Skin epidermis (tissue), 12 donors: ENCODE data around the gene ANKRD24.
A peak's percentile ranks its signal among the peaks of the same experiment; 100 is the strongest.
"Not testable (repeated sequence)": the region's sequence is repeated elsewhere in the genome, so short reads cannot be mapped to it uniquely, and the experiment has no call there.

Experiments used
- H3K27ac ChIP-seq, 21 experiments: fragments of 200-600 bp; sonication (generic) in 11 of 21; one replicate each; pipeline ENCODE4 v1.5.0; 2020; ENCODE audit warnings: mild to moderate bottlenecking in 3 of 21, inconsistent platforms in 2 of 21, moderate library complexity in 2 of 21
- H3K4me3 ChIP-seq, 7 experiments: fragments of 200-600 bp; sonication (generic) in 2 of 7; one replicate each; pipeline ENCODE4 v1.5.0; 2020; ENCODE audit warnings: inconsistent platforms in 2 of 7, mild to moderate bottlenecking in 2 of 7, moderate library complexity in 1 of 7

Gene ANKRD24

GRCh38 chr19:4227771-4228170, 45.3 kb downstream of the ANKRD24 start:
- no peak overlapping the region for H3K4me3 ChIP-seq

GRCh38 chr19:4228765-4229178, 46.3 kb downstream of the ANKRD24 start:
- no peak overlapping the region for H3K27ac ChIP-seq

More at GRCh38 chr19:4227771-4228170, 45.3 kb downstream of the ANKRD24 start:
- no peak overlapping the region for H3K27ac ChIP-seq

DNA sequence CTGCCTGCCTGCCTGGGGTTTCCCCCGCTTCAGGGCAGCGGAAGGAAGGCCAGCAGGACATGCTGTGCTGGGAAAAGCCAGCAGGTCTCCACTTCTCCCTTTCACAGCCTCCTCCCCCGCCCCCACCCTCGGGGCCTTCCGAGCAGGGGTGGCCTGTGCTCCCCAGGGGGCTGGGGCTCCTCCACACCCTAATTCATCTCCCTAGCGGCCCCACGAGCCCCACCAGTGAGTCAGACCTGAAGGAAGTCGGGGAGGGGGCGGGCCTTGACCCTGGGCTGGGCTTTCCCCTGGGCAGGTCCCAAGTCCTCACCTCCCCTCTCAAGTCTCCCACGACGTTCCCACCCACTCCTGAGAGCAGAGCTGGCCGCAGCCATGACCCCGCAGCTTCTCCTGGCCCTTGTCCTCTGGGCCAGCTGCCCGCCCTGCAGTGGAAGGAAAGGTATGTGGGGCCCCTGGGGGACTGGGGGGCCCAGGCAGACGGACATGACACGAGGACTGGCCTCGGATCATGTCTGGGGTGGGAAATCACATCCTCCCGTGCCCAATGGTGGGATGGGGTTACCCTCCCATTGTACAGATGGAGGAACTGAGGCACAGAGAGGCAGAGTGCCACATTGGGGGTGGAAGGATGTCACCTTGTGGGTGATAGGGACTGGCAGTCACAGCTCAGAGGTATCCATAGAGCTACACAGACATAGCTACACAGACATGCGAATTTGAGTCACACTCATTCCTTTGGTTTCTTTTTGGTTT, 46.9 kb downstream of the ANKRD24 start, which contains the start of gene EBI3:
Gene EBI3 (plus strand): TSS at position 345 of the 753 bp plus-strand sequence. CDS start 28 bp downstream, at position 373.
- Histone ChIP-seq H3K4me3 (no peak within 1 kb of the TSS), H3K27ac (peak within 1 kb of the TSS in 1 of 21 experiments; percentile 23)

More at GRCh38 chr19:4228765-4229178, 46.3 kb downstream of the ANKRD24 start:
- H3K4me3 ChIP-seq = no peak overlapping the region

- H3K27ac ChIP-seq, H3K4me3 ChIP-seq: not testable (repeated sequence)
Observed at GRCh38 chr19:4230237-4230636, 47.7 kb downstream of the ANKRD24 start.

DNA sequence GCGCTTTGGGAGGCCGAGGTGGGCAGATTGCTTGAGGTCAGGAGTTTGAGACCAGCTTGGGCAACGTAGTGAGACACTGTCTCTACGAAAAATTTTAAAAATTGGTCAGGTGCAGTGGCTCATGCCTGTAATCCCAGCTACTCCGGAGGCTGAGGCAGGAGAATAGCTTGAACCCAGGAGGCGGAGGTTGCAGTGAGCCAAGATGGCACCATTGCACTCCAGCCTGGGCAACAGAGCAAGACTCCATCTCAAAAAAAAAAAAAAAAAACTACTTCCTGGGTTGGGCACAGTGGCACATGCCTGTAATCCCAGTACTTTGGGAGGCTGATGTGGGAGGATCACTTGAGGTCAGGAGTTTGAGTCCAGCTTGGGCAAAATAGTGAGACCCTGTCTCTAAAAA, 49.0 kb downstream of the ANKRD24 start:
- not testable (repeated sequence) for H3K4me3 ChIP-seq, H3K27ac ChIP-seq

DNA sequence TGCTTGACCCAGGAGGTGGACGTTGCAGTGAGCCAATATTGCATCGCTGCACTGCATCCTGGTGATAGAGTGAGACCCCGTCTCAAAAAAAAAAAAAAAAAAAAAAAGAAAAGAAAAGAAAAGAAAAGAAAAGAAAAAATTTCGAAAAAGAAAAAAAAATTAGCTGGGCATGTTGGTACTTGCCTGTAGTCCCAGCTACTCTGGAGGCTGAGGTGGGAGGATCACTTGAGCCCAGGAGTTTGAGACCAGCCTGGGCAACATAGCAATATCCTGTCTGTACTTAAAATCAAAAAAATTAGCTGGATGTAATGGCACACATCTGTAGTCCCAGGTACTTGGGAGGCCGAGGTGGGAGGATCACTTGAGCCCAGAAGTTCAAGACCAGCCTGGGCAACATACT, 49.6 kb downstream of the ANKRD24 start:
- H3K27ac ChIP-seq = not testable (repeated sequence)

DNA sequence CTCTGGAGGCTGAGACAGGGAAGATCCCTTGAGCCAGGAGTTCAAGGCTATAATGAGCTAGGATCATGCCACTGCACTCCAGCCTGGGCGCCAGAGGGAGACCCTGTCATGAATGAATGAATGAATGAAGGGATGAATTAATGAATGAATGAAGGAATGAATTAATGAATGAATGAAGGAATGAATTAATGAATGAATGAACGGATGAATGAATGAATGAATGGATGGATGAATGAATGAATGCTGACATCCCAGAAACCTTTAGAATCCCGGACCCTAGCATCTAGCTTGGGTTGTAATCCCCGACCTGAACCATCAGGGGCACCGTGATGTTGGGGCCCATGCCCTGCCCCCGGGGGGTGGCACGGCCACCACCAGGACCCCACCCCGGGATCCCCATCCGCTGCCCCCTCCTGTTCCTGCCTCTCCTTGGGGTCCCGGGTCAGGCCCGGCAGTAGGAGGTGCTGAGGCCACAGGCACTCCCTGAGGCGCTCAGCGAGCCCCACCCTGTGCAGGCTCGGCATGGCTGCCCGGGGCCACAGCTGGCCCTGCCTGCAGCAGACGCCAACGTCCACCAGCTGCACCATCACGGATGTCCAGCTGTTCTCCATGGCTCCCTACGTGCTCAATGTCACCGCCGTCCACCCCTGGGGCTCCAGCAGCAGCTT, 50.3 kb downstream of the ANKRD24 start:
- no peak overlapping the region for H3K4me3 ChIP-seq

More for the DNA sequence above, 49.6 kb downstream of the ANKRD24 start:
- not testable (repeated sequence) for H3K4me3 ChIP-seq

GRCh38 chr19:4233282-4233853, 50.9 kb downstream of the ANKRD24 start:
- Histone ChIP-seq H3K4me3 (no peak overlapping the region), H3K27ac (no peak overlapping the region)

More for the DNA sequence above, 50.3 kb downstream of the ANKRD24 start:
- no peak overlapping the region for H3K27ac ChIP-seq

DNA sequence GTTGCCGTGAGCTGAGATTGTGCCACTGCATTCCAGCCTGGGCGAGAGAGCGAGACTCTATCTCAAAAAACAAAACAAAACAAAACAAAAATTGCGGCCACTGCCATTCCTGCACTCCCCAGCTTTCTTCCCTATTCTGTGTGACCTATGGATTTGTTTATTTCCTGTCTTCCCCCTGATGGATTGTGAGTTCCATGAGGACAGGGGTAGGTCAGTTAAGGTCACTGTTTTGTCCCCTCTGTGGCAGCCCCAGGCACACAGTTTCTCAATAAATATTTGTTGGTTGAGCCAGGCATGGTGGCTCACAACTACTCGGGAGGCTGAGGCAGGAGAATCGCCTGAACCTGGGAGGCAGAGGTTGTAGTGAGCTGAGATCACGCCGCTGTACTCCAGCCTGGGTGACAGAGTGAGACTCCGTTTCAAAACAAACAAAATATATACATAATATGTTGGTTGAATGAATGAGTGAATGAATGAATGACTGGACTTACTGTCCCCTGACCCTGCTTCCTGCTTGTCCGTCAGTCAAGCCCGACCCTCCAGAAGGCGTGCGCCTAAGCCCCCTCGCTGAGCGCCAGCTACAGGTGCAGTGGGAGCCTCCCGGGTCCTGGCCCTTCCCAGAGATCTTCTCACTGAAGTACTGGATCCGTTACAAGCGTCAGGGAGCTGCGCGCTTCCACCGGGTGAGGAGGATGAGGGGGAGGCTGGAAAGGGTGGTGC, 51.8 kb downstream of the ANKRD24 start:
- no peak overlapping the region for H3K27ac ChIP-seq
- no peak overlapping the region for H3K4me3 ChIP-seq

GRCh38 chr19:4234862-4235201, 52.3 kb downstream of the ANKRD24 start:
- no peak overlapping the region for H3K4me3 ChIP-seq
- no peak overlapping the region for H3K27ac ChIP-seq

DNA sequence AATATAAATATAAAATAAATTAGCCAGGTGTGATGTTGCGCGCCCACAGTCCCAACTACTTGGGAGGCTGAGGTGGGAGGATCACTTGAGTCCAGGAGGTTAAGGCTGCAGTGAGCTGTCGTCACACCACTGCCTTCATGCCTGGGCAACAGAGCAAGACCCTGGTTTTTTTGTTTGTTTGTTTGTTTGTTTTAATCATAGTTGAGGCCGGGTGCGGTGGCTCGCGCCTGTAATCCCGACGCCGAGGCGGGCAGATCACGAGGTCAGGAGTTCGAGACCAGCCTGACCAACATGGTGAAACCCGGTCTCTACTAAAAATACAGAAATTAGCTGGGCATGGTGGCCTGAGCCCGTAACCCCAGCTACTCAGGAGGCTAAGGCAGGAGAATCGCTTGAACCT, 55.0 kb downstream of the ANKRD24 start:
- not testable (repeated sequence) for H3K27ac ChIP-seq, H3K4me3 ChIP-seq

DNA sequence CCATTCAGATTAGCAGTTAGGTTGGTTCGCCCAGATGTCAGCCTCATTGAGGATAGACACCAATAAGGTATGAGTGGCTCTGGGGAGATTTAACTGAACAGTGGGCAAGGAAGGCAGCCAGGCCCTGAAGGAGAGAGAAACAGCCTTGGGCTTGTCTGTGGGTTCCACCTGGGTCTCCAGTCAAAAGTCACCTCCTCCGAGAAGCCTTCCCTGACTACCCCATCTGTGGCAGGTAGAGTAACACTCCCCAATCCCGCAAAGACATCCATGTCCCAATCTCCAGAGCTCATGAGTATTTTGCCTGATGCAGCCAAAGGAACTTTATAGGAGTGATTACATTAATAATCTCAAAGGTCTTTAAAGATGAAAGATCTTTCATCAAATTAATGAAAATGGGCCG, 56.3 kb downstream of the ANKRD24 start:
- H3K4me3 ChIP-seq = no peak overlapping the region
- H3K27ac ChIP-seq = no peak overlapping the region

- H3K4me3 ChIP-seq = no peak overlapping the region
Observed at GRCh38 chr19:4241824-4242430, 59.4 kb downstream of the ANKRD24 start.

GRCh38 chr19:4245938-4246337, 63.4 kb downstream of the ANKRD24 start:
- peak overlapping the region in 2 of 21 experiments; percentile 97 to 98 for H3K27ac ChIP-seq
- H3K4me3 ChIP-seq = not testable (repeated sequence)

More at GRCh38 chr19:4241824-4242430, 59.4 kb downstream of the ANKRD24 start:
- no peak overlapping the region for H3K27ac ChIP-seq

GRCh38 chr19:4246767-4247593, 64.5 kb downstream of the ANKRD24 start, which contains the start of gene YJU2:
YJU2 (plus strand) TSS chr19:4247080; CDS start chr19:4247147, 67 bp downstream.
- Histone ChIP-seq H3K27ac (peak within 1 kb of the TSS; percentile 80 to 99 (median 97)), H3K4me3 (peak within 1 kb of the TSS; percentile 42 to 77 (median 57))

GRCh38 chr19:4256563-4256962, 74.1 kb downstream of the ANKRD24 start:
- no peak overlapping the region for H3K27ac ChIP-seq
- no peak overlapping the region for H3K4me3 ChIP-seq

DNA sequence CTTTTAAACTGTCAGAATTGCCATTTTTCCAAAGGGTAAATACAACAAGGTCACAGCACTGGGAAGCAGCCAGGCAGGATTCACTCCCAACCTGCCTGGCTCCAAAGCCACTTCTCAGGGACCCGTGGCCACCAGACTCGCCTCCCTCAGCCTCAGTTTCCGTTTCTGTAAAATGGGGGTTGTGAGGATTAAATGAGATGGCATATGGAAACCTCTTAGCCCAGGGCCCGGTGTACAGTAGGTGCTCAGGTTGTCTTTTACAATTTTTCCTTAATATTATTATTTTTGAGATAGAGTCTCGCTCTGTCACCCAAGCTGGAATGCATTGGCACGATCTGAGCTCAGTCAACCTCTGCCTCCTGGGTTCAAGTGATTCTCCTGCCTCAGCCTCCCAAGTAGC, 74.5 kb downstream of the ANKRD24 start:
- H3K27ac ChIP-seq = no peak overlapping the region
- no peak overlapping the region for H3K4me3 ChIP-seq

GRCh38 chr19:4258181-4258580, 75.7 kb downstream of the ANKRD24 start:
- H3K27ac ChIP-seq = no peak overlapping the region
- H3K4me3 ChIP-seq = no peak overlapping the region
